SK-N-MC (cell line): ENCODE data around the gene ADCY4.

Source experiments
- EZH2 ChIP-seq: fragments of 200-600 bp; sonication (generic); IDR thresholded peaks from one replicate; pipeline ENCODE4 v1.6.1; 2017; ENCODE audit warnings: antibody characterized with exemption
- FOXP2 ChIP-seq: optimal IDR thresholded peaks from 2 replicates; pipeline ENCODE3; 2011; ENCODE audit warnings: mild to moderate bottlenecking, moderate library complexity; ENCODE audit not compliant: insufficient read depth; ENCODE audit errors: extremely low read length, control extremely low read depth
- POLR2AphosphoS5 ChIP-seq: IDR thresholded peaks from 2 replicates; pipeline ENCODE4 v1.6.1; 2012; ENCODE audit warnings: mild to moderate bottlenecking, low read depth, low read length, borderline replicate concordance

GRCh38 chr14:24309538-24310264 lies 25.2 kb downstream of the ADCY4 start, which contains the start of gene LTB4R2:
- TF ChIP-seq POLR2AphosphoS5 = no peak
- TF ChIP-seq EZH2 = no peak
- TF ChIP-seq FOXP2 = no peak
